COLO668 (cell line): ENCODE data around the gene JAG2.
A peak's percentile ranks its signal among the peaks of the same experiment; 100 is the strongest.

ENCODE experiments used
- DNase-seq: peaks from one replicate; lab custom pipeline; 2025; ENCODE audit not compliant: unreplicated experiment; lab: John Stamatoyannopoulos, UW

Gene JAG2

DNA sequence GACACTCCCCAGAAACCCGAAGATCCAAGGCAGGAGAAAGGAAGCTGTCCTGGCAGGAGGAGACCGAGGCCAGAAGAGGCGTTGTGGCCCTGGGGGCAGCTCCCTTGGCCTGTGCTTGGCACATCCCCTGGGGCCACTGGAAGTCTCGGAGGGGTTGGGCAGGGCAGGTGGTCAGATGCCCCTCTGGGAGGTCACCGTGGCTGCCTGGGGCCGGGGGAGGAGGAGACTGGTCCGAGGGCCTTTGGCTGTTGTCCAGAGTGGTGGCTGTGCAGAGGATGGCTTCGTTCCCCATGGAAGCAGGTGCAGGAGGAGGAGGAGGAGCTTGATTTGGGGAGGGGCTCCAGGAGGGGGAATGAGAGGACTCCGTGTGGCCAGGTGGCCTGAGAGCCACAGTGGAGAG is 15.9 kb upstream of the JAG2 start:
- peak; percentile 78 for DNase-seq

DNA sequence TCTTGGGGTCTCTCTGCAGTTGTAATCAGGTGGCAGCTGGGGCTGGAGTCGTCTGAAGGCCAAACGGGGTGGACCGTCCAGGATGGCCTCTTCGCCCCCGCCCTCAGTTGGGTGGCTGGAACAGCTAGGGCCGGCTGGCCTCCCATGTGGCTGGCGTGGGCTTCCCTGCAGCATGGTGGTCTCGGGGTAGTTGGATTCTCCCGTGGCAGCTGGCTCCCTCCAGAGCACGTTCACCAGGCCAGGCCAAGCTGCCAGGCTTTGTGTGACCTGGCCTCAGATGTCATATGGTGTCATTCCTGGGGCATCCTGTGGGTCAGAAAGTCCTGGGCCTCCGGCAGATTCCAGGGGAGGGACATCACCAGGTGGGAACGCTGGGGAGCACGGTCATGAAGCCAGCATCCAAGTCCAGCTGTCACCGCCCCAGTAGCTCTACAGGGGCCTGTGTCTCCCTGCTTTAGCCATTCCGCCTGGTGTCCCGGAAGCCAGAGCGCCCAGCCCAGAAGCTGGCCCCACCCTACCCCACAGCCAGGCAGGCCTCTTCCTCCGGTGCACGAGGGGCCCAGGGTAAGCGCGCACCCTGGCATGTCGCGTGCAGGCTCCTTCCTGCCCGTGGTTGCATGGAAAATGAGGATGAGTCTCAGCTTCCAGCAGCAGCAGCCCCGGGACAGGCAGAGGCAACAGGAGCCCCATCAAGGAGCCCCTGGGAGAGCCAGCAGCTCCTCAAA is 13.9 kb upstream of the JAG2 start:
- no peak for DNase-seq

DNA sequence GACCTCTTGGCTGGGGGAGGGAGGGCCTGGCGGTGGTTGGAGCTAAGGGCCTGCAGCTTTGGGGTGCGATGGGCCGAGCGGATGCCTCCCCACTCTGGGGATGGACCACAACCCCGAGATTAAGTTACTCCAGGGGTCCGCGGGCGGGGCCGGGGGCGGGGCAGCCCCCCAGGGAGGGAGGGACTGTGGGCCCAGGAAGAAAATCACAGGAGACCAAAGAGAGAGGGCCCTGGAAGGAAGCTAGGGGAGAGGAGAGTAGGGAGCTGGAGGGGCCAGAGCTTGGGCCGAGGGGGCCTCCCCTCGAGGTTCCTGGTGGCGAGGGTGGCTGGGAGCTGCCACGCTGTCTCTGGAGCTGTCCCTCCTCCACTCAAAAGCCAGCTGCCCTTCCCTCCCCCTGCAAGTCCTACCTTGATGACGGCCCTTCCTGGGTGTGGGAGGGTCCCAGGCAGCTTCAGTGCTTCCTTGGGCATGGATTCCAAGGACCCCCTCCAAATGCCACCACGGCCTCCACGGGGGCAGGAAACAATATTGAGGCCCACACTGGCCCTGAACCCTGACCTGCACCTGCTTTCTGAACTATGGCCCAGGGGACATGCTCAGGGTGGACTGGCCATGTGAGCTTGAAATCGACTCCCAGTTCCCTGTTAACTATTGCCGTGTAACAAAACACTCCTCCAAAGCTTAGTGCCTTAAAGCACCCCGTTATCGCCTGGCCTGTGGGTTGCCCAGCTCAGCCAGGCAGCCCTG is 13.1 kb upstream of the JAG2 start:
- no peak for DNase-seq

DNA sequence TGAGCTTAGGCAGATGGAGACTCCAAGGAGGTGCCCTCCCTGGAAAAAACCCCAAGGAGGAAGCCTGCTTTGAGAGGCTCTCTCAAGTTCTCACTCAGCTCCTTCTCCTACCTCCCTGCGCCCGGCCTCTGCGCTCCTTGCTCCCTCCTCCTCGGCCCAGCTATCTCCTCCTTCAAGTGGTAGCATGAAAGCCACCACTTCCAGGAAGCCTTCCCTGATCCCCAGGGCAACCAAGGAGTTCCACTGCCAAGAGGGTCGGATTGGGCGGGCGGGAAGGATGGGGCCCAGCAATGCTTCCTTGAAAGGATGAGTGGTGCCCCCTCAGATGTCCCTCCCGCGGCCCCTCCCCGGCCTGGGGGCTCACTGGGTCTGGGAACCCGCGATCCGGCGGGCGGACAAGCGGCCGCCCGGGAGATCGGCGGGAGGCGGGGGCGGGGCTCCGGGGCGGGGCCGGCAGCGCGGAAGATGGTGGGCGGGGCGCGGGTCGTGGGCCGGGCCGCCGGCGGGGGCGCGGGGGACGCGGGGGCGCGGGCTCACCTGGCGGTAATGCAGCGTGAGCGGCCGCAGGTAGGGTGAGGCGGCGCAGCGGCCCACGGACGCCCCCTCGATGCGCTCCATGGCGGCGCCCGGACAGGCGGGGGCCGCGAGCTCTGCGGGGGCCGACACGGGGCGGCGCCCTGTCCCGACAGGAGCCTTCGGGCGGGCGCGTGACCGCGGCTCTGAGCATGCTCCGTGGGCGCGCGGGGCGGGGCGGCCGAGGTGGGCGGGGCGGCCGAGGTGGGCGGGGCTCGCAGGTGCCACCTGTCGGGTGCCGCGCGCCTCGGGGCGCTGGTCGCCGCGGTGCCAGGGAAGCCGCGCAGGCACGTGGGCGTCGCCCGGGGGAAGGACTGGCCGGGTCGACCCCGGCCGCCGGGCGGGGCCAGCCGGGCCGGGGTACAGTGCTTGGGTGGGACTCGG is 12.3 kb upstream of the JAG2 start, which contains the start of gene NUDT14:
NUDT14 (minus strand) TSS at position 721 of the 957 bp plus-strand sequence; CDS start at position 618, 103 bp downstream.
- DNase-seq: peak; percentile 96

DNA sequence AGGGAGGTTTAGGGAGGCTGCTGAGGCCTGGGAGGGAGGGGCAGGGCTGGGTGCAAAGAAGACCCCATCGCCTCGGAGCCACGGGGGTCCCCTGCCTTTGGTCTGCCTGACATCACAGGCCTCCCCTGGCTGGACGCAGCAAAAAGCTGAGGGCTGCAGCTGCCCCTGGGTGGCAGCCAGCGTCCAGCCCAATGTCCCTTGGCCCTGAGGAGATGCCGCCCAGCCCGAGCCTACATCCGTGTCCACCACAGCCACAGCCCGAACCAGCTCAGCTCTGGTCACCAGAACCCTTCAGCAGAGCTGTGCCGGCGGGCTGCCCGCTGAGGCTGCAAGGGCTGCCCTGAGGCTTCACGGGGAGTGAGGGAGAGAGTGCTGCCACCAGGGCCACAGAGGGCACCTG is 10.6 kb upstream of the JAG2 start:
- peak; percentile 85 for DNase-seq

DNA sequence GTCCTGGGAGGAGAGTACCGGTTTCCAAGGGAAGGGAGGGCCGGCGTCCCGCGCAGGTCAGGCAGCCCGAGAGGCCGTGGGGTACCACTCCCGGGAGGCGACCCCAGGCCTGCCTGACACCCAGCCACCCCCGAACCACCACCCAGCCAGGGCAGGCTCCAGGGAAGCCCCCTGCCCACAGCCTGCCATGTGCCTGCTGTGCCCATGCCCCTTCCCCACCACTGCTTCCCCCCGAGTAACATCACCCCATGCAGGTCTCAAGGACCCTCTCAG is 10.2 kb upstream of the JAG2 start:
- no peak for DNase-seq

DNA sequence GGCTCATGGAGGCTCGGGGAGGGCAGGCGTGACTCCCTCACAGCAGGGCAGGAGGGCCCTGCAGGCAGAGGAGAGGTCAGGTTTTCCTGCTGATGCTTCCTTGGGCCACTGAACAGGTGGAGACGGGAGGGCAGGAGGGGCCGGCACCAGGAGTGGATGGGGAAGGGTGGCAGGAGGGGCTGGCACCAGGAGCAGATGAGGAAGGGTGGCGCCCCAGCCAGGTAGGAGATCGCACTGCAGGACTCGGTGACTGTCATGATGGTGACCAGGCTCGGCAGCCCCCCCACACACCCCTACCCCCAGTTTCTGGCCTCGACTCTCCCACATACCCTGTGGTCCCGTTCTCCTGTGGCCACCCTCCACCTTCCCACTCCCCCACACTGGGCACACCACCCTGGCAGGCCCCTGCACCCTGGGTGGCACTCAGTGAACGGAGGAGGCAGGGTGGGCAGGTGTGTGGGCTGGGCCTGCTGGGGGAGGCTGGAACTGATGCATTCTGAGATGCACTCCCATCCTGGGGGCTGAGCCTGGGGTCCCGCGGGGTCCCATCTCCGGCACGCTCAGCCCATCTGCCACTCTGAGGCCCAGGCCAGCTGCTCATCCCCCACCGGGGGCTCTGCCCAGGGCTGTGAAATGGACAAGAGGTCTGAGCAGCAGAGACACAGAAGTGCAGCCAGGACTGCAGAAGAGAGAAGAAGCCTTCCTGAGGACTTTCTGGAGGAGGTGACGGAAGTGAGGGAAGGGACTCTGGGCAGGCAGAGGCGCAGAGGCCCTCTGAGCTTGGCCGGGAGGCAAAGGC is 9.7 kb upstream of the JAG2 start:
- DNase-seq: peak; percentile 54

DNA sequence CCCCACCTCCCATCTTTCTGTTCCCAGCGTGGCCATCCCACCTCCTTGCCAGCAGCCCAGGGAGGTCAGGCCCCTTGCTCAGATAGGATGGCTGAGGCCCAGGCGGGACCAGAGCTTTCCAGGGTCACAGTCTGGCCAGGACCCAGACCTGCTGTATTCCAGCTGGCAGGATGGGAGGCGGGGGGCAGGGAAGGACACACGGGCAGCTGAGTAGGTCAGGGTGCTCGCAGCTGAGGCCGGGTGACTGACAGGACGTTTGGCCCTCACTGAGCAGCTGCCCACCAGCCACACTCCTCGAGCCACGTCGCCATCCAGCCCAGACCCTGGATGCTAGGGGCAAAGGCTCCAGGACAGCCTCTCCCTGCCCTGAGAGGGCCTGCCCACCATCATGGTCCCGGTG is 8.5 kb upstream of the JAG2 start:
- no peak for DNase-seq

DNA sequence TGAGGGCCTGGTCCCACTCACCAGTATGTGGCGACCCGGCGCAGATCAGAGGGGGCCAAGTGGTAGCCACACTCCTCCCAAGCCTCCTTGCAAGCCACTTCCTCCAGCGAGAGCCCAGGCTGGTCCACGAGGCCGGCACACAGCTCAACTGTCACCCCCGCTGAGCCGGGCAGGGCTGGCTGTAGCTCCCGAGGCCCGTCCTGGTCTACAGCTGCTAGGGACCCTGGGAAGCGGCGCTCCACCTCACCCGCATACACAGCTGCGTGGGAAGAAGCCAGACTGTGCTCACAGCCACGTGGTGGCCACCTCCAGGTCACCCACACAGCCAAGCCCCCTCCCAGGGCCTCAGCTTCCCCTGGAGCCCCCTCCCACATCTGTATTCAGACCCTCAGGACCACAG is 7.9 kb upstream of the JAG2 start:
- DNase-seq: peak; percentile 78

DNA sequence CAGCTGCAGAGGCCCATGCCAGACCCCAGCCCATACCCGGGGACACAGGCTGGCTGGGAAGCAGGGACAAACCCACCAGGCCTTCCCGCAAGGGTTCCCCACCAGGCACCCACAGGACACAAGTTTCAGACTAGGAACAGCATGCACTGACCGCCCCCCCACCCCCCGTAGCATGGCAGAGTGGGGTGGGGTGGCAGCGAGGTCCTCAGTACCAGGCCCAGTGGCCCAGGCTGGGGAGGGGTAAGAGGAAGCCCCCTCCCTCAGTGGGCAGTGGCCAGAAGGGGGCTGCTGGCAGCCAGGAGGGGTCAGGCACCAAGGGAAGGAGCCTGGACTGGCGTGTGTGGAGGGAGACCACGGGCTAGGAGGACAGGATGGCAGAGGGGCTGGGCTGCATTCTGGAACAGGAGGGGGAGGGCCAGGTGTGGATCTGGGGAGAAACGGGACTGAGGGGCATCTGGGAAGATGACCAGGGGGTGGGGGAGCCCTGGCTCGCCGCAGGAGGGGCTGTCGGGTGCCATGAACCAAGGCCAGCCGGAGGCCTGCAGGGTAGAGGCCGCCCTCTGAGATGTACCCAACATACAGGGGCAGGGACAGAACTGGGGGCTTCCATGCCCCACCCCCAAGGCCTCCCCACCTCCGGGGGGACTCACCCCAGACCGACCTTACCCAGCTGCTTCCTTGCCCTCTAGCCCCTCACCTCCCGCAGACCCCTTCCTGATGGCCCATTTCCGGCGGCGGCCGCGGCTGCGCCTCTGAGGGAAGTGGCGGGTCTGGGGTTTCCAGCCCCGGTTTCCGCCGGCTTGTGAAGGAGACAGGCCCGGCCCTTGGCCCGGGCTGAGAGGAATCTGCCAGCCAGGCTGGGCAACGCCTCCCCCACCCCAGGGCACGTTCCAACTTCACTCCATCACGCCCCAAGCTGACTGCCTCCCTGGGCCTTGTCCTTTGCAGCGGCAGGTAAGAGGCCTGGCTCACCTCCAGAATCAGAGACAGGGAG is 5.6 kb upstream of the JAG2 start:
- peak; percentile 45 for DNase-seq

DNA sequence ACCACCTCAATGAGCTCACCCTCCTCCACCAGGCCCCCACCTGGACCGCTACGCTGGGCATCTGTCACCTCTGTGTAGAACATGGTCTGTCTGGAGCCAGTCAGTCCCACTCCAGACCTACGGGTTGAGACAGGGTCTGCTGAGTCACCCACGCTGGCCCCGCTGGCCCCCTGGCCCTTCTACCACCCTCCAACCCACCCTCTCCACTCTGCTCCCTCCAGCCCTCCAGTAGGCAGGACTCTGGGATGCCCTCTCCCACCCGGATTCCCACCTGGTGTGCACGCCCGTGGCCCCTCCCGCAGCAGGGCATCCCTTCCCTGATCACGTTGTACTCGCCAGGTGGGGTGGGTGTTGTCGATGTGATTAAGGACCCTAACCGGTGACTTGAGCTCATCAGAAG is 4.6 kb upstream of the JAG2 start:
- peak; percentile 30 for DNase-seq

DNA sequence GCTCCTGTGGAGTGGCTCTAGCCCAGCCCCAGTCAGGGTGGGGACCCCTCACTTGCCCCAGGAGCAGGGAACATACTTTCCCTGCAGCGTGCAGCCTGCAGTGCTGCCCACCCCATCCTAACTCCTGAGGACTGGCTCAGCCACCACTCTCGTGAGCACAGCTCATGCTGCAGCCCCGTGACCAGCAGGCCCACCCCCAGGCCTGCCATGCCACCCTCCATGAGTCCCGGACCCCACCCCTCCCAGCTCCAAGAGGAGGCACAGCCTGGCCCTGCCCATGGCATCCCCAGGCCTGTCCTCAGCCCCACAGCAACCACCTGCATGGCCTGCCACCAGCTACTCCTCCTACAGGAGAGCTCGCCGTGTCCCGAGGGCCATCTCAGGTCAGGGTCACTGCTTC is 3.9 kb upstream of the JAG2 start:
- no peak for DNase-seq

DNA sequence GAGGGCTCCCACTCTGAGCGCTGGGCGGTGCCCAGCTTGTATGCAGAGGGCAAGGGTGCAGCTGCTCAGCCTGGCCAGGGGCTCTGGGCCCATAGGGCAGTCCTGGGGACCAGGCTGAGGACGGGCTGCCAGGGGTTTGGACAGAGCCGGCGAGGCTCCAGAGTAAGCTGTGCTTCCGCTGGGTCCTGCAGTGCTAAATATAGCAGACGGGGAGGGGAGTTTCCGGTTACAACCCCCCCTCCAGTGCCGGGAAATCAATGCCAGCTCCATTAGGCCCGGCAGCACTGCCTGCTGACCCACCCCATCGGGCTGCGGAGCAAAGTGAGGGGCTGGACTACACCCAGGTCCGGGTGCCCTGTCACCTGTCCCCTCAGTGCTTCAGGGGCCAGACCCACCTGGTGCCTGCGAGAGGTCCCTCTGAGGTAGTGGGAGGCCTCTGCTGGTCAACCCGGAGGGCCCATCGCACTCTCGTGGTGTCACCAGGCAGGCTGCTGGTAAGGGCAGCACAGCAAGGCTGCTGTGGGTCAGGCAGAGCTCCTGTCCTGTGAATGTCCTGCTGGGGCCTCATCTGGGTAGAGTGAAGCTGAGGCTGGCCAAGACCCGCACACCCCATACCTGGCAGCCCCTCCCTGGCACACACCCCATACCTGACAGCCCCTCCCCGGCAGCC is 2.6 kb upstream of the JAG2 start:
- peak; percentile 90 for DNase-seq

DNA sequence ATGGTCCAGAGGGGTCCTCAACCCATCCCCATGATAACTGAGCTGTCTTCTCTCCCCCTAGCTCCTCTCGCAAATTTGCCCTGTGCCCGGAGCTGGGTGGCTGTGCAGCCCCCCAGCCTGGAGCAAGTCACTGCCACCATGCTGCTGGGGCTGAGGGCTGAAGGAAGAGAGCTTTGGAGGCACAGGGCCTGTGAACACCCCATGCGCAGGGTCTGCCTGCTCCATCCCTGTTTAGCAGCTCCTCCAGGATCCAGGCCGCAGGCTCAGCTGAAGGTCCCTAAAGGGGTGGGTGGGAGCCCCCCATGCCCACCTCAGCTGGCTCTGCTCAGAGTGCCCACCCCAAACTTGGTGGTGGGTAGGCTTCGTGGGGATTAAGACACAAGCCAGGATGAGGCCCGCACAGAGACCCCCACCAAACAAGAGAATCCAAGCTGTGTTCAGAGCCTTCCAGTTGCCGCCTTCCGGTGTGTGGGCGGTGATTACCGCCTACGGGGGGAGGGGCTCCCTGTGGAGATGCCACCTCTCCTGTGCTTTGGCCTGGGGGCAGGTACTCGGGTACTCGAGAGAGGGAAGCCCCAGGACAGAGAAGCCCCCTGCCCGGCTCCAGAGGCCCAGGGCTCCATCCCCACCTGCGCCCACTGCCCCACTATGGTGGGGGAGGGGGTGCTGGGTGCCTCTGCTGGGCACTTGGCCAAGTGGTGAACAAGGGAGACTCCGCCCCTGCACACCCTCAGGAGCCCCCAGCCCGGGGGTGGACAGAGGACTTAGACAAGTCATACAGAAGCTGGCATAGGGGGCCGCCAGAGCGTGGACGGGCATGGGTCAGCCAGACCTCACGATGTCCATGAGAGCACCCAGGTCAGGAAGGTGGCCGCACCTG is 1.4 kb upstream of the JAG2 start:
- DNase-seq: peak; percentile 86

DNA sequence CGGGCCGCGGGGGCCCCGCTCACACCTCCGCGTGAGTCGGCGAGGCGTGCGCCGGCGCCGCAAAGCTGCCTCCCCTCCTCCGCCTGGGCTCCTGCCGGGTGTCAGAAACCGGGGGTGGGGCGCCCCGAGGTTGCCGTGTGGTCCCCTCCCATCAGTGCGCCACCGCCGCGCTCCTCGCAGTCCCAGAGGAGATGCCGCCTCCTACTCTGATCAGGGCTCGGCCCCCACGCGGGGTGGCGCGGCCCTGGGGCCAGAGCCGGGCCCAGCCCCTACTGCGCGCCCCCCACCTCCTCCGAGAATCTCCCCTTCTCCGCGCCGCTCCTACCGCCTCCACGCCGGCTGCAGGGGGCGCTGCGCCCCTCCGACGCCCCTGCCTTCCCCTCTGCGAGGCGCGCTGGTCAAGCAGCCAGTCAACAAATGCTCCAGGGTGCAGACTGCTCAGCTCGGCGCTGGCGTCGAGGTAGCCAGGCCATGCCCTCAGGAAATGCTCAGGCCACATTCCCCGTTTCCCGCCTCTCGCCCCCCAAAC is 467 bp upstream of the JAG2 start:
- DNase-seq: peak; percentile 88

DNA sequence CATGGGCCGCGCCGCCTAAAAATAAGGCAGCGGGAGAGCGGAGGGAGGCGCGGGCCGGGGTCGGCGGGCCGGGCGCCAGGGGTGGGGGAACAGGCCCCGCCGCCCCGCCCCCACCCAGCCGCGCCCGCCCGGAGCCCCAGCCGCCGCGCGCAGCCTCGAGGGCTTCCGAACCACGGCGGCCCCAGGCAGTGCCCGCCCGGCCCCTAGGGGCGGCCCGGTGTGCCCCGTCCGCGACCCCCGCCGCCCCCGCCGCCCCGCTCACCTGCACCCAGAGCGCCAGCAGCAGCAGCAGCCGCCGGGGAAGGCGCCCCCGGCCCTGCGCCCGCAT is 519 bp downstream of the JAG2 start:
- peak; percentile 76 for DNase-seq

DNA sequence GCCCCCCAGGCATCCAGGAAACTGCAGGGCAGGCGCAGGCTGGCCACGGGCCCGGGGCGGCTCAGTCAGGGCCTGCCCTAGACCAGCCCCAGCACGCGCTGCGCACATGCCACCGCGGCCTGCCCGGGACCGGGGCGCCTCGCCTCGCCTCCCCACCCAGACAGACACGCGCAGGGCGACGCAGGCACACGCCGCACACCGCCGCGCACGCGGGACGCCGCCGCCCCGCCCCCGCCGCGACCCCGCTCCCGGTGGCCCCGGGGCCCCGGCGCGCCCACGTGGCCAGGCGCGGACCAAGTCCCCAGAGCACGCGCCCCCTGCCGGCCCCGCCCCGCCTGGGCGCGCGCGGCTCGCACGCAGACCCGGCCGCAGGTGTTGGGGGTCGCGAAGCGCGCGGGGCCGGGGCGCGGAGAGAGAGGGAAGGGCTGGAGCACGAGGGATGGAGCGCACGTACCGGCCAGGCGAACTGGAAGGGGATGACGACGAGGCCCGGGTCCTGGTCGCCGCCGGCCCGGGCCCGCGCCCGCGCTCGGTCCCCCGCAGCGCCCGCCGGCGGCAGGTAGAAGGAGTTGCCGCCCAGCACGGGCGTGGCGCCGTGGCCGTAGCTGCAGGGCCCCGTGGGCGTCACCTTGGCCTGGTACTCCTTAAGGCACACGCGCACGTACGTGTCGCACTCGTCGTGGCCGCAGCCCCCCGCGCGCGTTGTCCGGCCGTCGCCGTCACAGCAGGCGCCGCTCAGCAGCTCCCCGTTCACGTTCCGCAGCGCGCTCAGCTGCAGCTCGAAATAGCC is 1.1 kb downstream of the JAG2 start:
- peak; percentile 85 for DNase-seq
